Neural cell (in vitro differentiated cells): ENCODE measurements around the gene BET1.

ENCODE experiments used
- EP300 ChIP-seq: fragments of 450-650 bp; conservative IDR thresholded peaks from 2 replicates; pipeline ENCODE4 v1.6.1; 2014; ENCODE audit warnings: antibody characterized with exemption, mild to moderate bottlenecking, moderate library complexity; ENCODE audit not compliant: poor library complexity, severe bottlenecking
- RAD21 ChIP-seq: fragments of 450-650 bp; conservative IDR thresholded peaks from 2 replicates; pipeline ENCODE4 v1.6.1; 2014; ENCODE audit warnings: antibody characterized with exemption, mild to moderate bottlenecking, moderate library complexity
- SMC3 ChIP-seq: fragments of 450-650 bp; conservative IDR thresholded peaks from 2 replicates; pipeline ENCODE4 v1.6.1; 2014; ENCODE audit warnings: antibody characterized with exemption, mild to moderate bottlenecking, moderate library complexity; ENCODE audit not compliant: poor library complexity
- TF ChIP-seq, protein P1 (sequence below): fragments of 450-650 bp; IDR thresholded peaks from 2 replicates; pipeline ENCODE4 v1.5.1; 2014; ENCODE audit warnings: antibody characterized with exemption, mild to moderate bottlenecking, moderate library complexity; ENCODE audit not compliant: poor library complexity, severe bottlenecking

DNA sequence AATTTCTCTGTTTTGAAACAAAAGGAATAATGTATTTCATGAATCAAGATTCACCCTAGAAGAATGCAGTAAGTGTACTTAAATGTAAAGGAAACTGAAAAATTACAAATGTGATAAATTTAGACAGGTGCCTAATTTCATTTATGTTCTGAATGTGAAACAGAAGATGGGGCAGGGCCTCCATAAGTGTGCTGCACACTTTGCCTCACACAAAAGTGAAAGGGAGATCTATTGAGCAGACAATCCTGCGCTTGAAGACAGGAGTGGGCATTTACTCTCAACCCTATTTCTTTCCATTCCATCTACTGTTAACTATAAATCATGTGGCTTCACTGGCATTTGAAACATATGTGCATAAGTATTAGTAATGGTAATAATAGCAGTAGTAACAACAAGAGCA lies 46.4 kb downstream of the BET1 start:
- no peak for TF ChIP-seq SMC3
- TF ChIP-seq RAD21 = no peak
- TF ChIP-seq, protein P1, sequence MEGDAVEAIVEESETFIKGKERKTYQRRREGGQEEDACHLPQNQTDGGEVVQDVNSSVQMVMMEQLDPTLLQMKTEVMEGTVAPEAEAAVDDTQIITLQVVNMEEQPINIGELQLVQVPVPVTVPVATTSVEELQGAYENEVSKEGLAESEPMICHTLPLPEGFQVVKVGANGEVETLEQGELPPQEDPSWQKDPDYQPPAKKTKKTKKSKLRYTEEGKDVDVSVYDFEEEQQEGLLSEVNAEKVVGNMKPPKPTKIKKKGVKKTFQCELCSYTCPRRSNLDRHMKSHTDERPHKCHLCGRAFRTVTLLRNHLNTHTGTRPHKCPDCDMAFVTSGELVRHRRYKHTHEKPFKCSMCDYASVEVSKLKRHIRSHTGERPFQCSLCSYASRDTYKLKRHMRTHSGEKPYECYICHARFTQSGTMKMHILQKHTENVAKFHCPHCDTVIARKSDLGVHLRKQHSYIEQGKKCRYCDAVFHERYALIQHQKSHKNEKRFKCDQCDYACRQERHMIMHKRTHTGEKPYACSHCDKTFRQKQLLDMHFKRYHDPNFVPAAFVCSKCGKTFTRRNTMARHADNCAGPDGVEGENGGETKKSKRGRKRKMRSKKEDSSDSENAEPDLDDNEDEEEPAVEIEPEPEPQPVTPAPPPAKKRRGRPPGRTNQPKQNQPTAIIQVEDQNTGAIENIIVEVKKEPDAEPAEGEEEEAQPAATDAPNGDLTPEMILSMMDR = no peak
- TF ChIP-seq EP300 = no peak
